GM18498 (cell line): ENCODE data around the gene ST3GAL3.

Source experiments
- ATAC-seq: cut with Tn5 transposase; IDR thresholded peaks from one replicate; pipeline ENCODE4 v1.9.1; 2021; ENCODE audit warnings: mild to moderate bottlenecking, moderate library complexity; ENCODE audit not compliant: unreplicated experiment

The ST3GAL3 gene

GRCh38 chr1:43934101-43934985 lies 227.0 kb downstream of the ST3GAL3 start:
- ATAC-seq: no peak

DNA sequence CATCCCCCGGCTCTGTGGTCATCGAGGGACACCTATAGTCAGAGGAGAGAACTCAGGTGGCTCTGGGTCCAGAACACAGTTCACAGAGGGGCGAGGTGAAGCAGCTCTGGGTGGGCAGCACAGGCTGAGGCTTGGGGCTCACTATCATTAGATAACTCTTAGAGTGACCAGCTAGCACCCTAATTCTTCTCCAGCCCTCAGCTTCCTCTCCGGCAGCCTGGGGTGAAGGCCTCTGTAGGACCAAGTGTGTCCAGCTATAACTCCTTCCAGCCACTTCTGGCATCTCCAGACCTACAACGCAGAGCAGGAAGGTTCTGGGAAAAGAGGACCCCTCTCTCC lies 227.6 kb downstream of the ST3GAL3 start:
- ATAC-seq: no peak

DNA sequence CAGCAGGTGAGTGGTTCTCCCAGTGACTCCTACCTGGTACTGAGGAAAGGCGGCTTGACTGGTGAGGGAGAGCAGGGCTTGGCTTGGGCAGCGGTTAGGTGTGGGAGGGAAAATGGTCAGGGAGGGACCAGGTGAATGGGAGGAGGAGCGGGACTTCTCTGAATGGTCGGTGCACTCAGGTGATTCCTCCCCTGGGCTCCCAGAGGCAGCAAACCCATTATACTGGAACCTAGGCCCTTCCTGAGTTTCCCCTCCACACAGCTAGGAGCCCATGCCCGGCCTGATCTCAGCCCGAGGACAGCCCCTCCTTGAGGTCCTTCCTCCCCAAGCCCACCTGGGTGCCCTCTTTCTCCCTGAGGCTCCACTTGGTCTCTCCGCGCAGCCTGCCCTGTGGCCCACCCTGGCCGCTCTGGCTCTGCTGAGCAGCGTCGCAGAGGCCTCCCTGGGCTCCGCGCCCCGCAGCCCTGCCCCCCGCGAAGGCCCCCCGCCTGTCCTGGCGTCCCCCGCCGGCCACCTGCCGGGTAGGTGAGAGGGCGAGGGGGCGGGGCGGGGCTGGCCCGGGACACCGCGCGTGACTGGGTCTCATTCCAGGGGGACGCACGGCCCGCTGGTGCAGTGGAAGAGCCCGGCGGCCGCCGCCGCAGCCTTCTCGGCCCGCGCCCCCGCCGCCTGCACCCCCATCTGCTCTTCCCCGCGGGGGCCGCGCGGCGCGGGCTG lies 228.5 kb downstream of the ST3GAL3 start:
- no peak for ATAC-seq

DNA sequence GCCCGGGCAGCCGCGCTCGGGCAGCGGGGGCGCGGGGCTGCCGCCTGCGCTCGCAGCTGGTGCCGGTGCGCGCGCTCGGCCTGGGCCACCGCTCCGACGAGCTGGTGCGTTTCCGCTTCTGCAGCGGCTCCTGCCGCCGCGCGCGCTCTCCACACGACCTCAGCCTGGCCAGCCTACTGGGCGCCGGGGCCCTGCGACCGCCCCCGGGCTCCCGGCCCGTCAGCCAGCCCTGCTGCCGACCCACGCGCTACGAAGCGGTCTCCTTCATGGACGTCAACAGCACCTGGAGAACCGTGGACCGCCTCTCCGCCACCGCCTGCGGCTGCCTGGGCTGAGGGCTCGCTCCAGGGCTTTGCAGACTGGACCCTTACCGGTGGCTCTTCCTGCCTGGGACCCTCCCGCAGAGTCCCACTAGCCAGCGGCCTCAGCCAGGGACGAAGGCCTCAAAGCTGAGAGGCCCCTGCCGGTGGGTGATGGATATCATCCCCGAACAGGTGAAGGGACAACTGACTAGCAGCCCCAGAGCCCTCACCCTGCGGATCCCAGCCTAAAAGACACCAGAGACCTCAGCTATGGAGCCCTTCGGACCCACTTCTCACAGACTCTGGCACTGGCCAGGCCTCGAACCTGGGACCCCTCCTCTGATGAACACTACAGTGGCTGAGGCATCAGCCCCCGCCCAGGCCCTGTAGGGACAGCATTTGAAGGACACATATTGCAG lies 229.3 kb downstream of the ST3GAL3 start:
- ATAC-seq: no peak

- no peak for ATAC-seq
Observed at GRCh38 chr1:43937179-43937865, 230.0 kb downstream of the ST3GAL3 start.

DNA sequence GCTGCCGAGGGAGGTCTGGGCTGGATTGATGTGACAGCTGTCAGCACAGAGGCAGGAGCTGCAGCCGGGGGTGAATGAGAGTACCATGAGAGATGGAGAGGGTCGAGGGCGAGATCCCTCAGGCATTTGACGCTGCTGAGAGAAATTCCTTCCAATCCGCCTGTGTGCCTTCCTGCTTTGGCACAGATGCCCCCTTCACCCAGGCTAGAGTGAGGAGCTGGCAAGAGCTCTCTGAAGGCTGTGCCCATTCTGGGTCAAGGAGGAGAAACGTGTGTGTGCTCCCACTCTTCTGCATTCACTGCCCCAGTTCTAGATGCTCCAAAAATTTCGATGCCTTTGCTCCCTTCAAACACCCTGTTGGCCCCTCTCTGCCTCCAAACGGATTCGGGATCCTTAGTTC lies 231.0 kb downstream of the ST3GAL3 start:
- ATAC-seq: no peak

- no peak for ATAC-seq
Observed at GRCh38 chr1:43938892-43939587, 231.7 kb downstream of the ST3GAL3 start.

DNA sequence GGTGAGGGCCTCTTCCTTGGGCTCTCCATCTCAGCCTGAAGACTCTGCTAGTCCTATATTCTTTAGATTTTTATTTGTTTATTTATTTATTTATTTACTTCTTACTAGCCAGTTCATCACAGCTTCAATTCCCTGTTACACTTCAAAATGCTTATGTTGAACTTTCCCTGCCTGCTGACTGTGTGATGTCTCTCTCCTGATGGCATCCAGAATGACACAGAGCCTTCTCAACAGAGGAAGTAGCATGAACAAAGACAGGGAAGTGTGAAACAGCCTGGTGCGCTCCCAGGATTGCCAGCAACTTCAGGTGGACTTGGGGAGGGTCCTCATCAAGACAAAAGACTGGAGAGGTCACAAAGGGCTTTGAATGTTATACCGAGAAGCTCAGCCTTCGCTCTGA lies 235.1 kb downstream of the ST3GAL3 start:
- no peak for ATAC-seq

- no peak for ATAC-seq
Observed at GRCh38 chr1:43944860-43945259, 237.5 kb downstream of the ST3GAL3 start.

DNA sequence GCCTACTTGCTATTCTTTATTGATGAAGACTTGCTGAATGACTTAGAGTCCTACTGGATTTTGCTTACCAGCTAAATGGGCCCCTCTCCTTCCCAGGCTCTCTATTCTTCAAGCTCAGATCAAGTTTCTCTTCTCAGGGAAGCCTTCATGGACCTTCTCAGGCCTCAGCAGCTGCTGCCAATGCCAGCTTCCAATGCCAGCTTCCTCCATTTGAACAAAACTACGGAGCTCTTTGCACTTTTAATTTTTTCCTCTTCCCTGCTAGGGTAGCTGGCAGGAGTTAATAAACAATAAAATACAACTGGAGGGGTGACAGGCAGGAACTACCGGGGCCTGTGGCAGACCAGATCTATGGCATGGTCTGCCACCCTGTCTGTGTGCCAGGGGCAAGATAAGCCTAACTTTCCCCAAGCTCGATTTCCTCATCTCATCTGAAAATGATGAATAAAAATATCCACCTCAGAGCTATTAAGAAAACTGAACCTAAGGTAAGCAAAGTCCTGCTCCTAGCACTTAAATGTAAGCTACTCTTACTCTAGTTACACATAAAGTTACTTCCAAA lies 238.4 kb downstream of the ST3GAL3 start:
- no peak for ATAC-seq

- ATAC-seq: peak; percentile 94
Observed at GRCh38 chr1:43946236-43947060, 239.1 kb downstream of the ST3GAL3 start, which contains the start of gene IPO13. Gene IPO13 (plus strand): TSS chr1:43946950. CDS start chr1:43947601, 651 bp downstream.

- ATAC-seq: no peak
Observed at GRCh38 chr1:43947061-43947873, 239.9 kb downstream of the ST3GAL3 start.

GRCh38 chr1:43947874-43948437 lies 240.6 kb downstream of the ST3GAL3 start:
- ATAC-seq: no peak

- ATAC-seq: no peak
Observed at GRCh38 chr1:43949678-43950077, 242.3 kb downstream of the ST3GAL3 start.

GRCh38 chr1:43951021-43951985 lies 244.0 kb downstream of the ST3GAL3 start:
- ATAC-seq: no peak

DNA sequence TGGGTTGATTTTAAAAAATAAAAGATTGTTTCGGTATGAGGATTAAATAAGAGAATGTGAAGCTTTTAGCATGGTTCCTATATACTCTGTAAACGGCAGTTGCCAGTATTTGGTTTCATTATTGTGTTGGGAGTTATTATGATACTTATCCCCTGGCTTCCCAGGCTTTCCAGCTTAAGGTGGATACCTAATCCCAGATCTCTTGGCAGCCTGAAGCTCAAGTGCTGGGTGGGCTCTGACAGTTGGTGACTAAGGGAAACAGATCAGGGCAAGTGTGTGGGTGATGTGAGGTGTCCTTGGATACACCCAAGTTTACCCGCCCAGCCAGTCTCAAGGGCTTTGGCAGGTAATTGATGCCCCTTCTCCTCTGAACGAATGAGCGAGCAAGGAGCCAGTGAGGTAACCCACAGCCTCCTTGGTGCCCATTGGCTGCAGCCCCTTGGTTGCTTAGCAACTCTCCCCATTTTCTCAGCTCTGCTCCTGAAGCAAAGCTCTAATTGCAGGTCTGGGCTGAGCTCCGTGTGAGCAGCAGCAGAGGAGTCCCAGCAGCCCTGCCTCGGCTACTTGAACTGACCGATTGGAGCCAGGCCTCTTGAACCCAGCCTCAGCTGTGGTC lies 245.5 kb downstream of the ST3GAL3 start:
- ATAC-seq: no peak
